GM15510 (cell line): Measurements from ENCODE around the gene SLC35F3.

ENCODE experiments used
- POLR2A ChIP-seq: IDR thresholded peaks from 3 replicates; pipeline ENCODE4 v1.6.1; 2011; ENCODE audit warnings: borderline replicate concordance; ENCODE audit not compliant: insufficient read length; ENCODE audit errors: extremely low read depth

The SLC35F3 gene

DNA sequence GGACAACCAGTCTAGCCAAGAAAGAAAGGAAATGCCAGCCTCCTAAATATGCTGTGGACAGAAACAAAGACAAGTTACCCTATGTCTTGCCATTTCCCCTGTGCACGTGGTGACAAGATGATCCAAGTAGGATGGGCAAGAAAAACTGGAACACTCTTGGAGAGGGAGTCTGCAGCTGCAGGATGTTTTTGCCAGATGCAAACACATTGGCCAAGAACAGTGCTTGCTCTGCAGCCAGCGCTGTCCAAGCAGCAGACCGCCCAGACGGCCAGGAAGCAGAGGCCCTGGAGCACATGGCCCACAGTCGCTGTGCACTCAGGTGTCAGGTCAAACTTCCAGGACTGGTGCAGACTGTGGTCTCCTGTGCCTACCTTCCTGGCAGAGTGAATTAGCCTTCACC is 189.3 kb downstream of the SLC35F3 start:
- TF ChIP-seq POLR2A, result no peak

DNA sequence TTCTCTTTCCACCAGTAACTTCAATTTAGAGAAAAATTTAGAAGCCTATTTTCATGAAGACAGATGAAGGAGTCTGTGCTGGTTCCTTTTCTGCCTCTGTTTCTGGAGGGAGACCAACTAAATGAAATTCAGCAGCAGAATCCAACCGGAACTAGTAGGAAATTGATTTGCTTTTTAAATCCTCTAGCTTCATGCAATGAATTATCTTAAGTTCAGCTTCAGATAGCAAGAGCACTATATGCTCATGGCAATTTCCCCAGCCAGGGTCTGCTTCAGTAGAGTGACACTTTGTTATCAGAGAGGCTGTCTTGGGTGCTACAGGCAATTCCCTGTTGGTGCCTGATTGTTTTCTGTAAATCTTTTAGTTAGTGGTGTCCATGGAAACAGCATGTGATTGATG is 189.7 kb downstream of the SLC35F3 start:
- no peak for TF ChIP-seq POLR2A

- TF ChIP-seq POLR2A, result no peak
Measured at GRCh38 chr1:234096161-234096770, 191.8 kb downstream of the SLC35F3 start.

DNA sequence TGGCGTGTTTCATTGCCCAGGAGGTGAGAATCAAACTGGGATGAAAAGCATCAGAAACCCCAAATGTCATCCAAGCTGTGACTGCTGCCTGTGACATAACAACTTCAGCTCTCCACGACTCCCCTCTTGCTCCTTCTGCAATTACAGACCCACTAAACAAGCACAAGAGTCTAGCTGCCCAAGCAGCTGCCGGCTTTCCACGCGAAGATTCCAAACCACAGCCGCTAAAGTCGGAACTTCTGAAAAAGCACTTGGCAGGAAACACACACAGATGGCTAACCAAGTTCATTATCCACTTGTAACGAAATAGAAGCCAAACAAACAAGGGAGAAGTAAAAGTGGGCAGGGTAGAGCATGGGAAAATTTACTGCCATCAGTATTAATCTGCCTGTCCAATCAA is 198.1 kb downstream of the SLC35F3 start:
- TF ChIP-seq POLR2A, result no peak

- no peak for TF ChIP-seq POLR2A
Measured at GRCh38 chr1:234103198-234103597, 198.7 kb downstream of the SLC35F3 start.

DNA sequence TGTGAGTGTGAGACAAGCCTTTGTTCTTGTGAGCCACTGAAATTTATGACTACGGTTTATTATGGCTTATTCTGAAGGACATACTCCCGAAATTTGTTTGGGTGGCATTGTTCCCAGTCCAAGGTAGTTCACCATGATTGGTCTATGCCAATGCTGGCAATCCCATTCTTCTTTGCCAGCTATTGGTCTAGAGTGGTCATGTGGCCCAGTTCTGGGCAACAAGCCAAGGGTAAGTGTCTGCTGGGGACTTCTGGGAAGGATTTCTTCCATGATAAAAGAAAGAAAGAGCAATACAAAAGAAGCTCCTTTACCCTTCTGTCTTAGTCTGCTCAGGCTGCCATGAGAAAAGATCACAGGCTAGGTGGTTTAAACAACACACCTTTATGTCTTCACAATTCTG is 201.6 kb downstream of the SLC35F3 start:
- no peak for TF ChIP-seq POLR2A

DNA sequence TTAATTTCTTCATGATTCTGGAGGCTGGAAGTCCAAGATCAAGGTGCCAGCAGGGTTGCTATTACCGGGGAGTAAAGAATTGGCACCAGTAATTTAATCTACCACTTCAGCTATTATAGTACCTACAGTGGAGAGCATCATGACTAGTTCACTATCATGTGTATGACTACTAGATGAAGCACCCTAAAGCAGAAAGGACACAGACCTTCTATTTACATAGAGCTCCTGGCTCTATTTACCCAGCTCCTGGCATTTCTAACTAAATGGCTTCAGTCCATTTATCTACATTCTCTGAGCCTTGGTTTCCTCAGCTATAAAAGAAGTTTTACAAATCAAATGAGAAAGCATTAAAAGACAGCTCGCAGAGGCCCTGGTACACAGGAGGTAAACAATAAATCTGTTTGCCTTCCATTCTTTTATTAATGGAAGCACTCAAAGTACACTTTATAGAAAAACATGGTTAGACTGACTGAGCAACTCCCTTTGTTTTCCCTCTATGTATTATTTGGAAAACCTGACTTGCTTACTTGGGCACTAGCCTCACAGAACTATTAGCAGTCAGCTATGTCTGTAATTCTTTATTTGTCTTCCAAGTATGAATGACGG is 203.0 kb downstream of the SLC35F3 start:
- no peak for TF ChIP-seq POLR2A

DNA sequence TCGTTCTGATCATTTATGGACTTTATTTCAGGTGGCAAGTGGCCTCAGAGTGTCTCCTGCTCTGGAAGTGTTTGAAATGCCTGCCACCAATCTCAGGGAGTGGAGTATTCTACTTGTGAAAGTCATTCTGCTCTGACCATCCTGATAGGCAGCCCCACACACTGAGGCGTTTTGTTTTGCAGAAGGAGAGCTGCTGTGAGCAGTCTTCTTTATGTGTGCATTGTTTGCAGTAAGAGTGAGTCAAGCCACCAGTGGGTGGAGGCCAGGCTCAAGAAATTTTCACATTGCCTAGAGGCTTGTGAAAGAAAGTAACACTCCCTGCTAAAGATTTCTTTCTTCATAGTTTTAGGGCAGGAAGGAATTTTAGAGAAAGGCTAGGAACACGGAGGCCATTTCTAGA is 204.4 kb downstream of the SLC35F3 start:
- no peak for TF ChIP-seq POLR2A

DNA sequence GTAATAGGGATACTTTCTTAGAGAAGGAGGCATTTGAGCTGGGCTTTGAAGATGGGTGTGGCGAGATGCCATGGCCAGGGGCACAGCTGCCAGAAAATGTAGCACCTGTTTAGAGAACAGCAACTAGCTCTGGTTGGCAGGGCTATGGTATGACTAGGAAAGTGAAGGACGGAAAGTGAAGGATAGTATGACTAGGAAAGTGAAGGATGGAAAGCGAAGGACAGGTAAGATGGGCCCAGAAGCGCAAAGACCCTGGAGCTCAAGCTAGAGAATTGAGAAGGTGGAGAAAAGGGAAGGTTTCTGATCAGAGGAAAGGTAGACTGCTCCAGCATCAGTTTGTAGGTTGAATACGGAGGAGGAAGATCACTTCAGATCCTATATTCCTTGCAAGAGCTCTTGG is 205.4 kb downstream of the SLC35F3 start:
- TF ChIP-seq POLR2A, result no peak

DNA sequence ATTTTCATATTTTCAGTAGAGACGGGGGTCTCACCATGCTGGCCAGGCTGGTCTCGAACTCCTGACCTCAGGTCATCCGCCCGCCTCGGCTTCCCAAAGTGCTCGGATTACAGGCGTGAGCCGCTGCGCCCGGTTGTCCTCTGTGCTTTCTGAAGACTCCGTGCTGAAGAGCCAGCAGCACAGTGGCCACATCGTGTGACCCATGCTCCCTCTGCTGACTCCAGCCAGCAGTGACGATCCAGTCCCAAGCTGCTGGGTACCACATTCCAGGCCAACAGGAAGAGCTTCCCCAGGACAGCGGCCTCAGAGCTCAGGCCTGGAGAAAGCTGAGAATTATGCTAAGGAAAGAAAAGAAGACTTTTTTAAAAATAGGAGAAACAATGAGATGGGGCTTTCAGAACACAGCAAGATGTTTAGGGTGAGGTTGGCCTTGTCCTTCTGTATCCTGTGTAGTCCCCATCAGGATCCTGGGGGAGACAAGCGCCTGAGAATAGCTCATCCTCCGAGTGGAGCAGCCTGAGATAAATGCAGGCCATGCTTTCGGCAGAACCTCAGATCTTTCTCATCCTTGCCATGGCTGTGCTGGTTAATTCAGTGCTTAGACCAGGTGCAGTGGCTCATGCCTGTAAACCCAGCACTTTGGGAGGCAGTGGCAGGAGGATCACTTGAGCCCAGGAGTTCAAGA is 207.1 kb downstream of the SLC35F3 start:
- TF ChIP-seq POLR2A, result no peak

DNA sequence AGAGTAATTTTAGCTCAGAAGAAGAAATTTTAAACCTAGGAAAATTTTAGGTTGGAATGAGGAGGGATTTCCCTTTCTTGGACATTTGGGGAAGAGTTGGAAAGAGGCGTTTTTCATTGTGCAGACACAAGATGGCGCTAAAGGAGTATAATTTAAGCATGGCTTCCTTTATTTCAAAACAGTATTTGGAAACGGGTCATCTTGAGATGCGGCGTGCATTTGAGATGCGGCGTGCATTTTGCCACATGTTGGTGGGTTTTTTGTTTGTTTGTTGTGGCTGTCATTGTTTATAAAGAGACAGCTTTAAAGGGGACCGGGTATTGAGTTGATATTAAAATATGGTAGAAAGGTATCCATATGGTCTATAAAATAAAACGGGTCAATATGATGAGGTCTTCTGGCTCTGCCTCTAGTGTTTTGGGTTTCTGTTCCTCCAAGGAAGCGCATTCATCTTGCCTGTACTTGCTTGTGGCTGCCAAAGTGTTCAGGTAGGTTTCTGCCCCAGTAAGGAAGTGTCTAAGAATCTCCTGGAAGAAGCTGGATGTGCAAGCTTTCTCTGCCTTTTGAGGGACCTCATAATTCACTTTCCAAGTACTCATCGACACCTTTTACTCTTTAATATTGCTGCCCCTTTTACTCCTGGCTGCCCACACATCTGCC is 210.3 kb downstream of the SLC35F3 start:
- TF ChIP-seq POLR2A, result no peak

DNA sequence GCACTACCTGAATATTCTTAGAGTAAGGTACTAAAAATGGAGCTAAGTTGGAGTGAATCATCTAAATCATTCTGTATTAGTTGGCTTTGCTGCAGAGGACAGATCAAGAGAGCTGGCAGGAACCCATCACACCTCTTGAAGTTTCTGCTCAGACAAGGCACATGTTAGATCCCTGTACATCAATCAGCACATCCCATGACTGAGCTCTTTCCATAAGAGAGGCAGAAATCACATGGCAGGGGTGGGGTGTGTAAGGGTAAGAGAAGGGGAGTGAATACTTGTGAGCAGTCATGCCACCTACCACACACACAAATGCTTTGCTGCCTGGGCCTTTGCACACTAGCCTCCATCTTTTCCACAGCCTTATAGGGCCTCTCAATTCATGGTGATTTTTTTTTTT is 214.4 kb downstream of the SLC35F3 start:
- TF ChIP-seq POLR2A, result no peak

DNA sequence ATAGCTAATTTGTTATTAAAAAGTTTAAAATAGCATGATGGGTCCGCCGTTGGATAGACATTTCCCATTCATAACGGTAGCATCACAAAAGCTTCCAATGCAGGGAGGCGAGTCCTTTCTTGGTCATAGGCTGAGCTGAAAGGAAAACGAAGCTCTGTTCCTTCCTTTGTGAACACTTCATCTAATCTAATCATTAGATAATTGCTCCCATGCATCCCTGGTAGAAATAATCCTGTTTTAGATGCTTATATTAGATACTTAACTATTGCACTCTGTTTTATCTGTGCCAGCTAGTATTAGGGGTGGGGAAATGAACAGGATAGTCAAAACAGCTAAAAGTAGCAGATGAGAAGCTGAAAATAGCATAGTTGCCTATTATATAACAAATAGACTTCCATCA is 215.0 kb downstream of the SLC35F3 start:
- TF ChIP-seq POLR2A, result no peak

- TF ChIP-seq POLR2A, result no peak
Measured at GRCh38 chr1:234120327-234120944, 216.0 kb downstream of the SLC35F3 start.

- TF ChIP-seq POLR2A, result no peak
Measured at GRCh38 chr1:234123867-234124266, 219.4 kb downstream of the SLC35F3 start.
